NCI-H2171 treated with DMSO at 0.1 percent for 48 hours (cell line): ENCODE data around the gene PLA2G12B.
"Not testable (repeated sequence)": the region's sequence is repeated elsewhere in the genome, so short reads cannot be mapped to it uniquely, and the experiment has no call there.

Experiments
- DNase-seq: peaks from one replicate; lab custom pipeline; 2025; lab: John Stamatoyannopoulos, UW

PLA2G12B gene

GRCh38 chr10:72935361-72935760 lies 19.2 kb downstream of the PLA2G12B start:
- no peak for DNase-seq

GRCh38 chr10:72932259-72933015 lies 22.2 kb downstream of the PLA2G12B start:
- DNase-seq = no peak

GRCh38 chr10:72930276-72930675 lies 24.3 kb downstream of the PLA2G12B start:
- DNase-seq = no peak

DNA sequence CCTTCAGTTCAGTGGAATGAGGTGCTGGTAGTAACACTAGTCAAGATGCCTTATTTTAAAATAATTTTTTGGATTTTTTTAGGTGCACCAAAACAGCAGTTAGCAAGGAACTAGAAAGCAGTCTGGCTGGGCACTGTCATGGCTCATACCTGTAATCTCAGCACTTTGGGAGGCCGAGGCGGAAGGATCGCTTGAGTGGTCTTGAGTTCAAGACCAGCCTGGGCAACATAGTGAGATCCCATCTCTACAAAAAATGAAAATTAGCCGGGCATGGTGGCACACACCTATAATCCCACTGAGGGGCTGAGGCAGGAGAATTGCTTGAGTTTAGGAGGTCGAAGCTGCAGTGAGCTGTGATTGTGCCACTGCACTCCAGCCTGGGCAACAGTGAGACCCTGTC lies 25.8 kb downstream of the PLA2G12B start:
- no peak for DNase-seq

- no peak for DNase-seq
Observed at GRCh38 chr10:72927485-72927884, 27.1 kb downstream of the PLA2G12B start.

DNA sequence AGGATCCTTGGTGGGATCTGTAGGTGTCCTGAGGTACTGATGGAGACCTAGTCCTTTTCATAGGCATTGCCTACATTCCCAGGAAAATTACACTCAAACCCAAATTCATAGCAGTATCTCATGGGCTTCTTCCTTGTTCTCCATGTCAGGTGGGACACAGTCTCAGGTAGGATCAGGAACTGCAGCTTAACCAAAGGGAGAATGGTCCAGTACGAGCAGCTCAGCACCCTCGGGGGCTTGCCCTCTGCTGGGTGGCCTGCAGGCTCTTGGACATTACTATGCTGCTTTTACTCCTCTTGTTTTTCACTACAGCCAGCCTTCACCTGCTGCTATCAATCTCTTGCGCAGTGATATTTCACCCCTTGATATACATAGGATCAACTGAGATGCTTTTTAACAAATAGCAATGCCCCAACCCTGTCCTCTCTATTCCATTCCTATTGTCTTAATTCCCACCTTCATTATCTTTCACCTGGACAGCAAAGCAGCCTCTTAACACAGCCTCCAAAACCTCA lies 28.6 kb downstream of the PLA2G12B start:
- DNase-seq = no peak

GRCh38 chr10:72924351-72924750 lies 30.3 kb downstream of the PLA2G12B start:
- DNase-seq = no peak

DNA sequence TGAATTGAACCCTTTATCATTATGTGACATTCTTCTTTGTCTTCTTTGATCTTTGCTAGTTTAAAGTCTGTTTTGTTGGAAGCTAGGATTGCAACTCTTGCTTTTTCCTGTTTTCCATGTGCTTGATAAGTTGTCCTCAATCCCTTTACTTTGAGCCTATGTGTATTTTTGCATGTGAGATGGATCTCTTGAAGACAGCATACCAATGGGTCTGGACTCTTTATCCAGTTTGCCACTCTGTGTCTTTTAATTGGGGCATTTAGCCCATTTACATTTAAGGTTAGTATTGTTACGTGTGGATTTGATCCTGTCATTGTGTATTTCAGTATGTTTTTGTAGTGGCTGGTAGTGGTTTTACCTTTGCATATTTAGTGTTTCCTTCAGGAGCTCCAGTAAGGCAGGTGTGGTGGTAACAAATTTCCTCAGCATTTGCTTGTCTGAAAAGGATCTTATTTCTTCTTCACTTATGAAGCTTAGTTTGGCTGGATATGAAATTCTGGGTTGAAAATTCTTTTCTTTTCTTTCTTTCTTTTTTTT lies 33.4 kb downstream of the PLA2G12B start:
- DNase-seq = not testable (repeated sequence)

GRCh38 chr10:72918352-72918751 lies 36.3 kb downstream of the PLA2G12B start:
- no peak for DNase-seq

- not testable (repeated sequence) for DNase-seq
Observed at GRCh38 chr10:72917803-72918332, 36.7 kb downstream of the PLA2G12B start.

DNA sequence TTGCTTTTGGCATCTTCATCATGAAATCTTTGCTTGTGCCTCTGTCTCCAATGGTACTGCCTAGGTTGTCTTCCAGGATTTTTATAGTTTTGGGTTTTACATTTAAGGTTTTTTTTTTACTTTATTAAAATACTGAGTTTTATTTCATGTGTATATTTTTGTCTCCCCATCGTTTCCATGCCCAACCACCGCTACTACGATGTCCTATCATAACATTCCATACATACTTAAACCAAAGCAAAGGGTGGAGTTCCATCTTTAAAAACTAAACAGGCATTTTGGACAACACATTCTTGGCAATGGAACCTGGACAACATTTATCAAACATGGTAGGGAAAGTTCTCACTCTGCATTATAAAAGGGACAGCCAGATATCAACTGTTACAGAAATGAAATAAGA lies 37.4 kb downstream of the PLA2G12B start:
- not testable (repeated sequence) for DNase-seq

- DNase-seq = no peak
Observed at GRCh38 chr10:72913287-72913686, 41.3 kb downstream of the PLA2G12B start.

GRCh38 chr10:72912736-72913135 lies 41.9 kb downstream of the PLA2G12B start:
- DNase-seq = no peak

- DNase-seq = no peak
Observed at GRCh38 chr10:72911758-72912157, 42.8 kb downstream of the PLA2G12B start.

DNA sequence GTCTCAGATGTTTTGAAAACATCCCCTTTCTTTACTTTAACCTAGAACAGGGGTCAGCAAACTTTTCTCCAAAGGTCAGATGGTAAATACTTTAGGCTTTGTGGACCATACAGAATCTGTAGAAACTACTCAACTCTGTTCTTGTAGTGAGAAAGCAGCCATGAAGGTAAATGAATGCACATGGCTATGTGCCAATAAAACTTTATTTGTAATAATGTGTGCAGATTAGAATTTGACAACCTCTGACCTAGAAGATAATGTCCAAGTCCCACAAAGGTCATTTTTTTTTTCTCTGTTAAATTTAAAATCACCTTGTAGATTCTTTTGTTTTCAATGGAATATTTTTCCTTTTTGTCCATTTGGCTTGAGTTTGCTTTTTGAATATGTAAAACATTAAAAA lies 43.9 kb downstream of the PLA2G12B start:
- DNase-seq = no peak

DNA sequence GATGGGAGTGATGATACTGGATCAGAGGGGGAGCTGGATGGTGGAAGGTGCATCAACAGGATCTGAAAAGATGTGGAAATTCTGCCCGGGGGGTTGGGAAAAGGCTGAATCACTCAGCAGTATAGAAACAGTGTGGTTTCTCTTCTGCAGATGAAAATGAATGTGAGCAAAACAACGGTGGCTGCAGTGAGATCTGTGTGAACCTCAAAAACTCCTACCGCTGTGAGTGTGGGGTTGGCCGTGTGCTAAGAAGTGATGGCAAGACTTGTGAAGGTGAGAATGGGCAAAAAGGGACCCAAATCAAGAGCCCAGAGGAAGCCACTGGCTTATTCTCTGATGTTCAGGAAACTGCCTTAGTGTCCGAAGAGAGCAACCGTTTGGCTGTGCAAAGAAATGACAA lies 48.2 kb downstream of the PLA2G12B start:
- no peak for DNase-seq

DNA sequence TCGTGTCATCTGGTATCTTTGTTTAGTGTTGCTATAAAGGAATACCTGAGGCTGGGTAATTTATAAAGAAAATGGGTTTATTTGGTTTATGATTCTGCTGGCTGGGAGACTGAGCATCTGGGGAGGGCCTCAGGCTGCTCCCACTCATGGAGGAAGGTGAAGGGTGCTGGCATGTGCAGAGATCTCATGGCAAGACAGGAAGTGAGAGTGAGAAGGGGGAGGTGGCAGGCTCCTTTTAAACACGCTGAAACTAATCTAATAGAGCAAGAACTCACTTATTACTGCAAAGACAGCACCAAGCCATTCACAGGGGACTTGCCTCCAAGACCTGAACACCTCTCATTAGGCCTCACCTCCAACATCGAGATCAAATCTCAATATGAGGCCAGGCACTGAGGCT lies 49.8 kb downstream of the PLA2G12B start:
- no peak for DNase-seq

GRCh38 chr10:72903941-72904446 lies 50.6 kb downstream of the PLA2G12B start:
- DNase-seq = not testable (repeated sequence)

DNA sequence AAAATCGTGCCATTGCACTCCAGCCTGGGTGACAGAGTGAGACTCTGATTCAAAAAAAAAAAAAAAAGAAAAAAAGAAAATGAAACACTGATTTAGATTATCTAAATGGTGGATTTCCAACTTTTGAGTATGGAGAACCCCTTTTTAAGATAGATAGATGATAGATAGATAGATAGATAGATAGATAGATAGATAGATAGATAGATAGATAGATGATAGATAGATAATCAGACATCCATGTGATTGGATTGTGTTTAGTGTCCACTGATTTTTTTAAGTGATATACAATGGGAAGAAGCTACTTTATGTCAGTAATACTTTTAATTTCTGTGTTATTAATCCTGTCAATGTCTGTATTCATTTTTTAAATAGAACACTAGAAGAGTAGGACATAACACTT lies 55.1 kb downstream of the PLA2G12B start:
- DNase-seq = no peak

DNA sequence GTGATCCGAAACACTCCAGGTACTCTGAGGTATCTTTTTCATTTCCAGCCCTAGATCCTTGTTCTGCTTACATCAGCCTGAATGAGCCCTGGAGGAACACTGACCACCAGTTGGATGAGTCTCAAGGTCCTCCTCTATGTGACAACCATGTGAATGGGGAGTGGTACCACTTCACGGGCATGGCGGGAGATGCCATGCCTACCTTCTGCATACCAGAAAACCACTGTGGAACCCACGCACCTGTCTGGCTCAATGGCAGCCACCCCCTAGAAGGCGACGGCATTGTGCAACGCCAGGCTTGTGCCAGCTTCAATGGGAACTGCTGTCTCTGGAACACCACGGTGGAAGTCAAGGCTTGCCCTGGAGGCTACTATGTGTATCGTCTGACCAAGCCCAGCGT lies 56.0 kb downstream of the PLA2G12B start:
- no peak for DNase-seq

GRCh38 chr10:72895236-72895850 lies 59.3 kb downstream of the PLA2G12B start:
- no peak for DNase-seq

DNA sequence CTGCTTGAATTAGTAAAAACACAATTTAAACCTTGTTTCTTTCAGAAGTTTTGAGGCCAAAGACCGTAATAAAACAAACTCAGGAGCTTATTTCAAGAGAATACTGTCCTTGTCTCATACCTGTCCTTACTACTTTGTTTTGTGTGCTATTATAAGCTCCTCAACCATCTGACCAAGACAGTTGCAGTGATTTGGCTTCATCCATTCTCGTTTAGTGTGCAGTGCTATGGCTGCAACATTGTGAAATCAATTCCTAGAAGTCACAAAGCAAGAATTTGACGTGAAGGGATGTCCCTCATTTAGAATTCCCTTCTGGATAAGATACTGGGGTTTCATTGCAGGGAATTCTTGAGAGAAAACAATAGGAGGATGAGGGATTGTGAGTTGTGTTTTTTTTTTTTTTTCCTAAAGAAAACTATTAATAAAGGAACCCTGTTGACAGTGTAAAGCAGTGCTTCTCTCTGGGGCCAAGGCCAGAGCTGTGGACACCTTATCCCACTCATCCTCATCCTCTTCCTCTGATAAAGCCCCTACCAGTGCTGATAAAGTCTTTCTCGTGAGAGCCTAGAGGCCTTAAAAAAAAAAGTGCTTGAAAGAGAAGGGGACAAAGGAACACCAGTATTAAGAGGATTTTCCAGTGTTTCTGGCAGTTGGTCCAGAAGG lies 61.3 kb downstream of the PLA2G12B start, which contains the start of gene OIT3:
TSS of gene OIT3 (plus strand) at position 604 of the 663 bp plus-strand sequence. CDS start 60 bp downstream, outside the sequence.
- DNase-seq = no peak
